ENCODE results near the gene PGLYRP2. TPM values are rescaled to one million over a fixed set of nuclear protein-coding genes. Genes with fewer than 3 reads are reported as not detected.

The PGLYRP2 gene
- total and polyA plus RNA-seq, 4 donors = 0.10 TPM; not detected in 3

DNA sequence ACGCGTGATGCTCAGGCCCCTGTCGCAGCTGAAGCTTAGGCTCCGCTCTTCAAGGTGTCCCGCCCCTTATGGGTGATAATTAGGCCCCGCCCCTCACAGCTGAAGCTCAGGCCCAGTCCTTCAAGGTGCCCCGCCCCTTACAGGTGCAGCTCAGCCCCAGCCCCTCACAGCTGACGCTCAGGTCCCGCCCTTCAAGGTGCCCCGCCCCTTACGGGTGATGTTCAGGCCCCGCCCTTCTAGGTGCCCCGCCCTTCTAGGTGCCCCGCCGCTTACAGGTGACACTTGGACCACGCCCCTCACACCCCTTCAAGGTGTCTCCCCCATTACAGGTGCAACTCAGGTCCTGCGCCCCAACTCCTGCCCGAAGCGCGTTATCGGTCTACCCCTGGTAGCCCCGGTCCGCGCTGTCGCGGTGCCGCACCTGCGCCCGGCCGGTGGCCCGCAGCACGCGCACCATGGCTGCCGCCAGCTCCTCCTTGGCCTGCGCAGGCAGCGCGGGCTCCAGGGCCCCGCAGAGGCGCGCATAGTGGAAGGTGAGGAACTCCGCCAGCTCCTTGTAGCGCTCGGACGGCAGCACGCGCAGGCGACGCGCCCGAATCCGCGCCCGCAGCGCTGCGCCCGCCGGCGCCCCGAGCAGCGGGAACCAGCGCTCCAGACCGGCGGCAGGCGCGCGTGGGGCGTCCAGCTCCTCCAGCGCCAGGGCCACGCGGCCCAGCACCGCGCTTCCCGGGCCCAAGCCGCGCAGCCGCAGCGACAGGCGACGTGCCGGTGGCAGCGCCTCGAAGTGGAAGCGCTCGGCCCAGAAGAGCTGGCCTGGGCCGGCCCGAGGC is 22.2 kb downstream of the PGLYRP2 start:
- peaks cover 0 to 58% (median 38%) of the 10 kb centered on the region in 3 donors for H3K27me3 ChIP-seq (ENCODE audit: control insufficient read depth in 3 of 3, insufficient read depth in 3 of 3, low read length in 2 of 3)
- peaks cover 0 to 19% (median 0%) of the 10 kb centered on the region in 4 donors for H3K36me3 ChIP-seq (ENCODE audit: control insufficient read depth in 4 of 4, insufficient read depth in 4 of 4, low read length in 4 of 4)
- TF ChIP-seq, protein P1, sequence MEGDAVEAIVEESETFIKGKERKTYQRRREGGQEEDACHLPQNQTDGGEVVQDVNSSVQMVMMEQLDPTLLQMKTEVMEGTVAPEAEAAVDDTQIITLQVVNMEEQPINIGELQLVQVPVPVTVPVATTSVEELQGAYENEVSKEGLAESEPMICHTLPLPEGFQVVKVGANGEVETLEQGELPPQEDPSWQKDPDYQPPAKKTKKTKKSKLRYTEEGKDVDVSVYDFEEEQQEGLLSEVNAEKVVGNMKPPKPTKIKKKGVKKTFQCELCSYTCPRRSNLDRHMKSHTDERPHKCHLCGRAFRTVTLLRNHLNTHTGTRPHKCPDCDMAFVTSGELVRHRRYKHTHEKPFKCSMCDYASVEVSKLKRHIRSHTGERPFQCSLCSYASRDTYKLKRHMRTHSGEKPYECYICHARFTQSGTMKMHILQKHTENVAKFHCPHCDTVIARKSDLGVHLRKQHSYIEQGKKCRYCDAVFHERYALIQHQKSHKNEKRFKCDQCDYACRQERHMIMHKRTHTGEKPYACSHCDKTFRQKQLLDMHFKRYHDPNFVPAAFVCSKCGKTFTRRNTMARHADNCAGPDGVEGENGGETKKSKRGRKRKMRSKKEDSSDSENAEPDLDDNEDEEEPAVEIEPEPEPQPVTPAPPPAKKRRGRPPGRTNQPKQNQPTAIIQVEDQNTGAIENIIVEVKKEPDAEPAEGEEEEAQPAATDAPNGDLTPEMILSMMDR (IDR thresholded peaks at IDR 0.05; ENCODE audit: control extremely low read depth, extremely low read depth) = no peak
- ATAC-seq (ENCODE audit: insufficient read depth, low FRiP score) (no peak), DNase-seq (no peak)
- H3K27ac ChIP-seq (ENCODE audit: low read depth in 1 of 2, low read length in 1 of 2) = no peak overlapping the region
- peaks cover 0 to 12% (median 3%) of the 10 kb centered on the region in 5 donors for H3K4me1 ChIP-seq (ENCODE audit: control insufficient read depth in 5 of 5, insufficient read depth in 5 of 5, low read length in 5 of 5)
- no peaks in the 10 kb centered on the region for H3K9me3 ChIP-seq (ENCODE audit: control insufficient read depth in 4 of 4, insufficient read depth in 3 of 4, low read length in 3 of 4)
- H3K4me3 ChIP-seq = no peak overlapping the region
- H3K9ac ChIP-seq (ENCODE audit: insufficient read depth in 1 of 2, low read length in 2 of 2) = no peak overlapping the region
- 53 to 78% methylated on average over 63 to 86 of the region's 86 CpGs for WGBS, 2 donors

DNA sequence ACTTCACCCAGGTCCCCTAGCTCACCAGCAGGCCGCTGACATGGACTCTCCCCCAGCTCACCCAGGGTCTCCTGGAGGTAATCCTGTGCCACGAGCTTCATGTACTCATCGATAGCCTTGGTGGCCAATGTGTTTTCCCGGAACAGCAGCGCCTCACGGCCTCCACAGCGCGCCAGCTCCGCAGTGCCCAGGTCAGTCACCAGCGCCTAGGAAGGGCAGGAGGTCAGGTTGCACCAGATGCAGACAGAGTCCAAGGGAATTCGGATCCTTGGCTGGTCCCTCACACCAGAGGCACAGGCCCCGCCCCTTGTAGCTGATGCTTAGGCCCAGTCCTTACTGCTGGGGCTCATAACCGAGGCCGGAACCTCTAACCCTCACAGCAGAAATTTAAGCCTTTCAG is 22.9 kb downstream of the PGLYRP2 start:
- H3K4me3 ChIP-seq = no peak overlapping the region
- peaks cover 0 to 58% (median 38%) of the 10 kb centered on the region in 3 donors for H3K27me3 ChIP-seq (ENCODE audit: control insufficient read depth in 3 of 3, insufficient read depth in 3 of 3, low read length in 2 of 3)
- TF ChIP-seq, protein P1 (IDR thresholded peaks at IDR 0.05; ENCODE audit: control extremely low read depth, extremely low read depth) = no peak
- peaks cover 0 to 19% (median 0%) of the 10 kb centered on the region in 4 donors for H3K36me3 ChIP-seq (ENCODE audit: control insufficient read depth in 4 of 4, insufficient read depth in 4 of 4, low read length in 4 of 4)
- no peak overlapping the region for H3K27ac ChIP-seq (ENCODE audit: low read depth in 1 of 2, low read length in 1 of 2)
- H3K9ac ChIP-seq (ENCODE audit: insufficient read depth in 1 of 2, low read length in 2 of 2) = no peak overlapping the region
- no peaks in the 10 kb centered on the region for H3K9me3 ChIP-seq (ENCODE audit: control insufficient read depth in 4 of 4, insufficient read depth in 3 of 4, low read length in 3 of 4)
- ATAC-seq (ENCODE audit: insufficient read depth, low FRiP score) (no peak), DNase-seq (no peak)
- H3K4me1 ChIP-seq (ENCODE audit: control insufficient read depth in 5 of 5, insufficient read depth in 5 of 5, low read length in 5 of 5) = peaks cover 0 to 12% (median 3%) of the 10 kb centered on the region in 5 donors
- WGBS, 2 donors = 54 to 71% methylated on average over 14 of the region's 14 CpGs

DNA sequence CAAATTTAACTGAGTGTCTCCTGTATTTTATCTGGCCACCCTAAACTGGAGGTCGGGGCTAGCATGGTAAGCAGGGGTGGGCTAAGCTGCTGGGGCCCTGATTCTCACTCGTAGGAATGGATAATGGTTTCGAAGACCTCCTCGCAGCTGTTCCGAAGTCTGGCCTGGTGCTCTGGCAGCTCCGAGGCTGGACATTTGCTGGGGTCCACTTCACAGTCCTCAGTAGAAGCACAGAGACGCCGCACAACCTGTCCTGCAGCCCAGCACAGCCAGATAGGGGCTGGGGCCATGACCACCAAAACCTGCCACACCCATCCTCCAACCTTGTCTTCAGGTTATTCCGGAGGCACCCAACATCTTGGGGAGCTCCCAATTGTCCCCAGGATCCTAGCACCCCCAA is 23.3 kb downstream of the PGLYRP2 start:
- TF ChIP-seq, protein P1 (IDR thresholded peaks at IDR 0.05; ENCODE audit: control extremely low read depth, extremely low read depth) = no peak

More for the DNA sequence above, 23.3 kb downstream of the PGLYRP2 start:
- H3K27ac ChIP-seq (ENCODE audit: low read depth in 1 of 2, low read length in 1 of 2) = no peak overlapping the region
- WGBS, 2 donors = 91 to 95% methylated on average over 9 of the region's 9 CpGs
- H3K4me3 ChIP-seq = no peak overlapping the region
- H3K36me3 ChIP-seq (ENCODE audit: control insufficient read depth in 4 of 4, insufficient read depth in 4 of 4, low read length in 4 of 4) = peaks cover 0 to 16% (median 0%) of the 10 kb centered on the region in 4 donors
- H3K9ac ChIP-seq (ENCODE audit: insufficient read depth in 1 of 2, low read length in 2 of 2) = no peak overlapping the region
- peaks cover 0 to 12% (median 3%) of the 10 kb centered on the region in 5 donors for H3K4me1 ChIP-seq (ENCODE audit: control insufficient read depth in 5 of 5, insufficient read depth in 5 of 5, low read length in 5 of 5)
- DNase-seq (no peak), ATAC-seq (ENCODE audit: insufficient read depth, low FRiP score) (no peak)
- peaks cover 0 to 58% (median 38%) of the 10 kb centered on the region in 3 donors for H3K27me3 ChIP-seq (ENCODE audit: control insufficient read depth in 3 of 3, insufficient read depth in 3 of 3, low read length in 2 of 3)
- H3K9me3 ChIP-seq (ENCODE audit: control insufficient read depth in 4 of 4, insufficient read depth in 3 of 4, low read length in 3 of 4) = no peaks in the 10 kb centered on the region

All from lung (tissue), 12 donors.